GM18505 (cell line): ENCODE data around the gene SLC25A21.
"Not testable (repeated sequence)": the region's sequence is repeated elsewhere in the genome, so short reads cannot be mapped to it uniquely, and the experiment has no call there.

Source experiments
- ATAC-seq: cut with Tn5 transposase; IDR thresholded peaks from one replicate; pipeline ENCODE4 v1.9.1; 2021; ENCODE audit not compliant: unreplicated experiment
- POLR2A ChIP-seq: IDR thresholded peaks from 4 replicates; pipeline ENCODE4 v1.6.1; 2011; ENCODE audit warnings: borderline replicate concordance; ENCODE audit not compliant: insufficient read depth, insufficient read length; ENCODE audit errors: extremely low read depth

The SLC25A21 gene

DNA sequence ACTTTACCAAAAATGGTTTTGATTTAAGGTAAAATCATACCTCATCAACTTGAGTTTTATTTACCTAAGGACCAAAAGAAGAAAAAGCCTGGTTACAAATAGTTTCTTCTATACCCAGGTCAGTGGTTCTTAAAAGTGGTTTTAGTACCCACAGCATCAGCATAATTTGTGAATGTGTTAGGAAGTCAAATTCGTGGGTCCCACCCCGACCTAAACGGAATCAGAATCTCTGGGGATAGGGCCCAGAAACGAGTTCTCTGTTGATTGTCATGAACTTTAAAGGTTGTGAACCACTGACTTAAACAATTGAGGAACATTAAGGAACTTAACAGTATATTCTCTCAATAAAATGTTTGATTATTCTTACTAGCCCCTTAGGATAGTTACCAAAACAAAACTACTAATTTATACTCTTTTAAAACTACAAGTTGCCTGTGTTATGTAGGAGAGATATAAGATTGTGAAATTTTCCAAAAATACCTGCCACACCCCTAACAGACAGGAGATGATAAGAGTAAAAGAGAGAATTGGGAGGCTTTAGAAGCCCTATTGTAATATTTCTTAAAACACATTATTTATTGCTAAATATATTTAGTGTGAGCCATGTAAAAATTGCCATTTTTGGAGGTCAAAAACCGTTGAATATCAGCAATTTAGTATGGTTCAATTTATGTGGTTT is 669 bp upstream of the SLC25A21 start:
- ATAC-seq, result no peak
- no peak for TF ChIP-seq POLR2A

DNA sequence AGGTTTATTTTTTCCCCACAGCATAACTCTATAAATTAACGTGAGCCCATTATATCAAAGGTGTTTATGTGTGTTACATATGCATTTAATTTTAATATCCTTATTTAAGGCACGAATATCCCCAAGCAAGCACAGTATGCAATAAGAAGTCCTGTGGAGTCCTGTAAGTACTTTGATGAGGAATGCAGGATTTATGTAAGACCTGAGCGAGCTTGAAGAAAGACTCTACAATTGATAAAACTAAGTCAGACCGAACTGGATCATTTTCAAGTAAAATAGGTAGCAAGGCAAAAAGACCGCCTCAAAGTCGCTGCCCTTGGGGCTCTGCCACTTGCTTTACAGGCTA is 755 bp downstream of the SLC25A21 start:
- TF ChIP-seq POLR2A, result no peak
- no peak for ATAC-seq

DNA sequence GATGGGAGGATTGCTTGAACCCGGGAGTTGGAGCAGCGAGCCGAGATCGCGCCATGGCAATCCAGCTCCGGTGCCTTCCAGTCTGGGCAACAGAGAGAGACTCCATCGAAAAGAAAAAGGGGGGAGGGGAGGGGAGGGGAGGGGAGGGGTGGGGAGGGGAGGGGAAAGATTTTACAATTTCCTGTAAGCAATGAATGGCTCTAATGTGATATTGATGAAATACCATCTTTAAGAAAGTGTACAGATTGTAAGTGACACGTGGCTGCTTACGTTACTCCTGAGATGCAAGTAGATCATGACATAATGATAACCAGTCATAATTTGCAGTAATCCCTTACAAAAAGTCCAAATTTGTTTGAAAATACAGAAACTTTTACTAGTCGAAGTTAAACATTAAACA is 1.4 kb downstream of the SLC25A21 start:
- ATAC-seq, result no peak
- no peak for TF ChIP-seq POLR2A

DNA sequence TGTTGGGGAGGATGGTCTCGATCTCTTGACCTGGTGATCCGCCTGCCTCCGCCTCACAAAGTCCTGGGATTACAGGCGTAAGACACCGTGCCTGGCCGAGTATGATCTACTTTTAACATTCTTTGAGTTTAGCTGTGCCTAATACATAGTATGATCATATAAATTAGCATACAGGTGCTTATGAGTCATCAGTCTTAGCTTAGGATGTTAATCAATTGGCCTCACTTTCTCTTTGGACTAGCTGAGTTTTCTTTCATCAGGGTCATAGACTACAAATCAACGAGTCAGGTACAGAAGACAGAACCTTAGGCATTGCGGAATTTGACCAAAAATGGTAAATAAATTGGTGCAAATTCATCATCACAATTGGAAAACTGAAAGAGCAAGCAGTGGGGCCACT is 2.2 kb downstream of the SLC25A21 start:
- no peak for TF ChIP-seq POLR2A
- no peak for ATAC-seq

DNA sequence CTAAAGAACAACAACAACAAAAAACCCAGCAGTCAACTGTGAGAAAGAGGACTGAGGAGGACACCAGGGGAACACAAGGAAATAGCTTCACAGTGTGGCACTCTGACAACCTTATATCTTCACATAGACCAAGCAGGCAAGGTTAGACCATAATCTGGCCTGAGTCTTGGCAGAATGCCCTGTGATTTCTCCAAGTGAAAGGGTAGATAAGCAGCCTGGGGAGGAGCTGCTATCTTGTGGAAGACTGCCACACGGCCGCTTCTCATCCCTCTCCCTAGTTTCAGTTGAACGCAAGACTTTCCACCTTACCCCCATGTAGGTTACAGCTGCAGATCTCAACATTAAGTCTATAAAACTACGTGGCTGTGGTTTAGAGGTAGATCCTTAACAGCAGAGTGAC is 3.7 kb downstream of the SLC25A21 start:
- no peak for TF ChIP-seq POLR2A
- no peak for ATAC-seq

DNA sequence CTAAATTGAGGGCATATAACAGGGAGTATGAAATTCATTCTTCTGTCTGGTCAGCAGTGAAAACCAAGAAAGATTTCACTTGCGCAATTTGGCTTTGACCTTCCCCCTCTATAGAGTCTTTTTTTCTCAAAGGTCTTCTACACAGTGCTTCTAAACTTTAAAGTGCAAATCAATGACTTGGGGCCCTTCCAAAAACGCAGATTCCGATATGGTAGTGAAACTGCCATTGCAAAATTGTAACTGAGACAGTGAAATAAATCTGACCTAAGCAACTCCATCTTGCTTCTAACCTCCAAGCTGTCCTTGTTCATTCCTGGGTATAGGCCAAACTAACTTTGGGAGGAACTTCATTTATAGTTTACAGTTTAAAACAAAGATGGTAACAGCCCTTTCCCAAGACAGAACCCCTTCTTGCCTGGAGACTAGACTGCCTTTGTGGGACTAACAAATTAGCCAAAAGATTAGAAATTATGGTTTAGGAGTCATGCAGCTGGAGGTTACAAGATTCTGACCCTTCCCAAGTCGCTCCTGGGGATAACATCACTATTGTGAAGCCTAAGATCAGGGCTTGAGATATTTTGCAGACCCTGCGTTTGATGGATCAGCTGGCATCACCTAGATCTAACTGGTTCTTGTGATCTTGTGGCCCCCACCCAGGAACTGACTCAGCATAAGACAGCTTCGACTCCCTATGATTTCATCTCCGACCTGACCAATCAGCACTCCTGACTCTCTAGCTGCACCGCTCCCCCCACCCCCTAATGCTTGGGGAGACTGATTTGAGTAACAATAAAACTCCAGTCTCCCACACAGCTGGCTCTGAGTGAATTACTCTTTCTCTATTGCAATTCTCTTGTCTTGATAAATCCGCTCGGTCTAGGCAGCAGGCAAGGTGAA is 5.0 kb downstream of the SLC25A21 start:
- no peak for ATAC-seq
- TF ChIP-seq POLR2A, result no peak

DNA sequence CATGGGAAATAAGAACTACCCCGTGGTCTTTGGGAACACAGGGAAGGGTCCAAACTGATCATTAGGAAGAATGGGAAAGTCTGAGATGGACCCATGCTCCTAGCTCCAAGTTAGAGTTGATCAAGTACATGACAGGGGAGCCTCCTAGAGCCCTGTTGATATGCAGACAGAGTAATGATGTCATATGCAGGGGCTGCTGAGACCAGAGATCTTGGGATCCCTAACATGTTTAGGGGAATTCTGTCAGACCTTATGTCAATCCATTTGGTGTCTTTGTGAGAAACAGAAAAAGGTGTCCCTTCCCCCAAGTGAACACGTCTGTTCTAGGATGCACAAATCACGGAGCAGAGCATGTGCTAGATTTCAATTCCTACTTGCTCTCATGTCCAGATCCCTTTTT is 6.6 kb downstream of the SLC25A21 start:
- no peak for ATAC-seq
- no peak for TF ChIP-seq POLR2A

DNA sequence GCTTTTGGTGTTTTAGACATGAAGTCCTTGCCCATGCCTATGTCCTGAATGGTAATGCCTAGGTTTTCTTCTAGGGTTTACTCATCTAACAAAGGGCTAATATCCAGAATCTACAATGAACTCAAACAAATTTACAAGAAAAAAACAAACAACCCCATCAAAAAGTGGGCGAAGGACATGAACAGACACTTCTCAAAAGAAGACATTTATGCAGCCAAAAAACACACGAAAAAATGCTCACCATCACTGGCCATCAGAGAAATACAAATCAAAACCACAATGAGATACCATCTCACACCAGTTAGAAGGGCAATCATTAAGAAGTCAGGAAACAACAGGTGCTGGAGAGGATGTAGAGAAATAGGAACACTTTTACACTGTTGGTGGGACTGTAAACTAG is 10.1 kb downstream of the SLC25A21 start:
- ATAC-seq, result not testable (repeated sequence)

DNA sequence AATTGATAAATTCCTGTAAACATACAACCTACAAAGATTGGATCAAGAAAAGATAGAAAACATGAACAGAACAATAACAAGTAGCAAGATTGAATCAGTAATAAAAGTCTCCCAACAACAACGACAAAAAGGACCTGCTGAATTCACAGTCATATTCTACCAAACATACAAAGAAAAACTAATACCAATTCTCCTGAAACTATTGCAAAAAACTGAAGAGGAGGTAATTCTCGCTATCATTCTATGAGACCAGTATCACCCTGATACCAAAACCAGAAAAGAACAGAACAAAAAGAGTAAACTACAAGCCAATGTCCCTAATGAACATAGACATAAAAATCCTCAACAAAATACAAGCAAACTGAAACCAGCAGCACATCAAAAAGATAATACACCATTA is 14.4 kb downstream of the SLC25A21 start:
- no peak for TF ChIP-seq POLR2A
- no peak for ATAC-seq

DNA sequence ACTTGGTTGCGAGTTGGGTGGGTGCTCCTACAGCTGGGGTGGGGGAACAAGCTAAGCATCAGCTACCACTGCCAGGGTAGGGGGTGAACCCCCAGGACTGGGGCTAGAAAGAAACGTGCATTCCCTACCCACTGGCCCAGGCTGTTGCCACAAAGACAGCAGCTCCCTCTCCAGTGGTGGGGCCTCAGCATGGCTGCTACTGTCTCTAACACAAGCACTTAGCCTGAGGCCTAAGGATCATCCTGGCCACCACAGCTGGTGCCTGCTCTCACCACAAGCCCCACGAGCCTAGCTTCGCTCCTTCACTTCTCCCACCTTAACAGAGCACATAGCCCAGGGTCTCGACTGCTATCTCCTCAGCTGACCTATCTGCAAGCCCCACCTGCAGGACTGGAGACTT is 18.9 kb downstream of the SLC25A21 start:
- ATAC-seq, result no peak
- no peak for TF ChIP-seq POLR2A

DNA sequence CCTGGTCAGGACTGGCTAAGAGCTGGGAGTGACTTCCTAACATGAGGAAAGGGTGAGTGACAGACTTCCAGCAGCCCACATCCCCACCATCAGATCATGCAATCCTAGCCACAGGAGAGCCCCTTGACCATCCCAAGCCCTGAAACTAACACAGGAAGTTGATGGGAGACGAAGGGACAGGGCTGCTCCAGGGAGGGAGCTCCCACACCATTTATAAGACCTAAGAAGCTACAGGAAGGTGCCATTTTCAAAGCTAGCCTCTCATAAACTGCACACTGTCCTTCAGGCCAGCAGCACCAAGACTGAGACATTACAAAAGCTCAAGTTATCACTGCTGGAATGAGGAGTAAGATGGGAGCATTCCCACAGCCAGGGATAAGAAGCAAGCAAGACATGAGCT is 19.4 kb downstream of the SLC25A21 start:
- no peak for ATAC-seq
- TF ChIP-seq POLR2A, result no peak

DNA sequence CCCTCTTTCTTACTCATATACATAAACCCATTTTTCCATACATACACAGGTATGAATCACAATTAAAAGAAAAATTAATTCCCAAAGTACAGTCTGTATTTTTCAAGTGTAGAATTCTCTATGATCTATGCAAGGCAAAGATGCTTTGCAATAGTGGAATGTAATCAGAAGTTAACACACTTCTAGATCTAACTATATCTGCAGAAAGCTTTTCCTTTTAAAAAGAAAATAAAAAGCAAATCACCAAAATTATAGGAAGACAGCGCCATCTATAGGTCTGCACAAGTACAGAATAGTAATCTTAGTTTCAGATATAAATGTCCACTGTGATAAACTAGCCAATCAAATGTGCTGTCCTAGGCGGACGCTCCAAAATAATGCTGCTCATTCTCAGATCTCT is 22.0 kb downstream of the SLC25A21 start:
- ATAC-seq, result no peak
- no peak for TF ChIP-seq POLR2A

DNA sequence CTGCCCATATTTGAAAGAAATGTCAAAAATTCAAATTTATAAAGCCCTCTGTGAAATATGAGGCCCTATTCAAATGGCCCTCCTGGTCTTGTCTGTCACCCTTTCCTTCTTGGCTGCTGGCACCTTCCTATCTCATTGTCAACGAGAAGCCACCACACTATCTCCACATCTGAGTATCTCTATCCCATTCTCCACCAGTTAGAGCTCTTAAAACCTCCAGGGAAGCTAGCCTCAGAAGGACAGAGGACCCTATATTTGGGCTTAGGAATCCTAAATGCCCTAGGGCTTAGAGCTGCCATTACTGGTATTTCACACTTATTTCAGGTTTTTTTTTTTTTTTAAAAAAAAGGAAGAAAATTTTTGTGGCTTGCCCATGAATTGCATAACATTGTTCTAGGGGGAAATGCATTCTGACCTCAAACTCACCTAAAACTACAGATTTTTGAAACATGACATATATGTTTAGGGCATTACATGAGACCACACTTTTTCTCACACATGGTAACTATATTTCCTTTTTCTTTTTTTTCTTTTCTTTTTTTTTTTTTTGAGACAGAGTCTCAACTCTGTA is 25.0 kb downstream of the SLC25A21 start:
- no peak for TF ChIP-seq POLR2A
- no peak for ATAC-seq

DNA sequence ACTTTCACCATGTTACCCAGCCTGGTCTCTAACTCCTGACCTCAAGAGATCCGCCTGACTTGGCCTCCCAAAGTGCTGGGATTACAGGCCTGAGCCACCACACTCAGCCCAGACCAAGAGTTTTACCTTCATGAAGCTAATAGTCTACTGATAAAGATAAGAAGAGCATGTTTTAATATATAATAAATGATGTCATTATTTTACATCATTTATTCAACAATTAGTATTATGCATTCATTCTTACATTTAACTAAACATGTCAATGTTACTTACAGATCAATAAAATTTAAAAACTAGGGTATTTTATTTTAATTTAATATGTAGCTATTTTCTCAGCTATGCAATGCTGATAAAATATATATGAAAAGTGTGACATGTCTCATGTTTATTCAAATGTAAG is 26.0 kb downstream of the SLC25A21 start:
- ATAC-seq, result not testable (repeated sequence)

DNA sequence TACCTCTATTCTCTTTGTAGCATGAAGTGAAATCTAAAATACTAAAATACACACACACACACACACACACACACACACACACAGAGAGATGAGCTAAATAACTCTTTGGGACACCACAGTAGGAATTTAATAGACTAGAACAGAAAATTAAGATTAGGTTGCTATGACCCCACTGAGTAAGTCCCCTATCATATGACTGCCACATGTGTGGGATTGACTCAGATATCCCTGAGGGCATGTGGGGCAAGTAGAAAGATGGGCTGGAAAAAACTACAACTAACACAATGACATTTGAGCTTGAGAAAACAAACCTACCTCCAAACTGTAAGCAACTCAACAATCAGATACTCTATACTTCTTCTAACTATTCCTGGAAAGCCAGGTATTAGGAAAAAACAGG is 27.0 kb downstream of the SLC25A21 start:
- ATAC-seq, result no peak
- no peak for TF ChIP-seq POLR2A

DNA sequence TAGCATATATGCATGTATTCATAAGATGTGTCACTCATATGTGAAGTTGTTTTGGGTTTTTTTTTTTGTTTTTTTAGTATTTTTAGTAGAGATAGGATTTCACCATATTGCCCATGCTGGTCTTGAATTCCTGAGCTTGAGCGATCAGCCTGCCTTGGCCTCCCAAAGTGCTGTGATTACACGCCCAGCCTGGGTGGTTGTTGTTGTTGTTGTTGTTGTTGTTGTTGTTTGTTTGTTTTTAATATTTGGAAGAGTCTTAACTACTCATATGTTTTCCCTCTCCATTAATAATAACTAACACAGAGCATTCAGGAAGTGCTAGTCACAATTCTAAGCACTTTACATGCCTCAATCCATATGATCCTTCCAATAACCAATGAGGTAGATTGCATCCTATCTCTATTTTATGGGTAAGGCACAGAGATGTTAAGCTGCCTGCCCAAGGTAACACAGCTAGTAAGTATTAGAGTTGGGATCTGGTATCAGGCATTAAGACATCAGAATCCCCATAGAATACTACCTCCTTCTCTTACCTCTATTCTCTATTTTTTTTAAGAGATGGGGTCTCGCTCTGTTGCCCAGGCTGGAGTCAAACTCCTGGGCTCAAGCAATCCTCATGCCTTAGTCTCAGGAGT is 27.6 kb downstream of the SLC25A21 start:
- TF ChIP-seq POLR2A, result no peak
- ATAC-seq, result no peak
